HEK293 (cell line): ENCODE measurements around the gene GNAQ.

Source experiments
- CTCF ChIA-PET: fragments of 350-600 bp; formaldehyde crosslinking; extraction: SDS; loops from one replicate; lab custom pipeline; 2021; ENCODE audit warnings: antibody characterized with exemption; lab: Yijun Ruan, JAX
- POLR2A ChIA-PET: fragments of 300-600 bp; formaldehyde crosslinking; extraction: SDS; loops from one replicate; lab custom pipeline; 2020; ENCODE audit warnings: antibody characterized with exemption, inconsistent platforms; lab: Yijun Ruan, JAX
- H3K27ac ChIP-seq: fragments of 200-500 bp; sonication (Bioruptor generic); 2 replicates; pipeline ENCODE4 v1.5.1; 2014; ENCODE audit warnings: low read depth, low read length, control low read depth, inconsistent platforms; ENCODE audit errors: extremely low read depth
- H3K36me3 ChIP-seq, 2 experiments: fragments of 200-500 bp in 1 of 2; sonication (Bioruptor generic) in 1 of 2; 1 replicate in 1 of 2; 2 replicates in 1 of 2; pipeline ENCODE4 v1.5.1; 2014 to 2017; ENCODE audit warnings: inconsistent platforms in 2 of 2, low read length in 2 of 2; ENCODE audit not compliant: control insufficient read depth in 2 of 2, insufficient read depth in 1 of 2
- H3K4me1 ChIP-seq: fragments of 200-500 bp; sonication (Bioruptor generic); 2 replicates; pipeline ENCODE4 v1.5.1; 2014; ENCODE audit warnings: mild to moderate bottlenecking, low read length, inconsistent platforms; ENCODE audit not compliant: control insufficient read depth, insufficient read depth
- H3K4me3 ChIP-seq: 2 replicates; pipeline ENCODE4 v1.5.1; 2011; ENCODE audit warnings: low read depth, mild to moderate bottlenecking, control low read depth, low read length, moderate library complexity
- H3K9me3 ChIP-seq: fragments of 200-500 bp; sonication (Bioruptor generic); 2 replicates; pipeline ENCODE4 v1.5.1; 2014; ENCODE audit warnings: low read depth, low read length, inconsistent platforms; ENCODE audit not compliant: control insufficient read depth, insufficient read depth
- BCL11A ChIP-seq: fragments of 450-650 bp; formaldehyde crosslinking; IDR thresholded peaks from 2 replicates; pipeline ENCODE4 v1.5.1; 2016; ENCODE audit warnings: low read depth, missing biosample characterization, missing genetic modification characterization
- BCL11B ChIP-seq: fragments of 450-650 bp; formaldehyde crosslinking; IDR thresholded peaks from 2 replicates; pipeline ENCODE4 v1.5.1; 2016; ENCODE audit warnings: low read depth, missing biosample characterization, missing genetic modification characterization
- ELK4 ChIP-seq: IDR thresholded peaks from 2 replicates; pipeline ENCODE4 v1.6.1; 2011; ENCODE audit warnings: mild to moderate bottlenecking, low read depth, low read length, borderline replicate concordance
- HIC1 ChIP-seq: fragments of 450-650 bp; formaldehyde crosslinking; IDR thresholded peaks from 2 replicates; pipeline ENCODE4 v1.5.1; 2016; ENCODE audit warnings: missing biosample characterization, missing genetic modification characterization
- MEIS1 ChIP-seq: sonication (generic); formaldehyde crosslinking; IDR thresholded peaks from 2 replicates; pipeline ENCODE4 v1.8.1; 2022; ENCODE audit warnings: missing genetic modification reagents, mild to moderate bottlenecking, borderline replicate concordance
- RBAK ChIP-seq: fragments of 450-650 bp; formaldehyde crosslinking; IDR thresholded peaks from 2 replicates; pipeline ENCODE4 v1.5.1; 2016; ENCODE audit warnings: missing biosample characterization, missing genetic modification characterization
- TRIM28 ChIP-seq: IDR thresholded peaks from 2 replicates; pipeline ENCODE4 v1.6.1; 2011; ENCODE audit warnings: low read length, control low read depth, borderline replicate concordance
- ZBTB17 ChIP-seq: fragments of 450-650 bp; formaldehyde crosslinking; IDR thresholded peaks from 2 replicates; pipeline ENCODE4 v1.5.1; 2016; ENCODE audit warnings: missing biosample characterization, missing genetic modification characterization
- ZBTB6 ChIP-seq: fragments of 450-650 bp; formaldehyde crosslinking; IDR thresholded peaks from 2 replicates; pipeline ENCODE4 v1.5.1; 2017; ENCODE audit warnings: missing biosample characterization, missing genetic modification characterization
- ZBTB7A ChIP-seq: fragments of 450-650 bp; formaldehyde crosslinking; IDR thresholded peaks from 2 replicates; pipeline ENCODE4 v1.5.1; 2016; ENCODE audit warnings: low read depth, missing biosample characterization, missing genetic modification characterization
- ZNF140 ChIP-seq: fragments of 450-650 bp; formaldehyde crosslinking; IDR thresholded peaks from 2 replicates; pipeline ENCODE4 v1.5.1; 2016; ENCODE audit warnings: missing biosample characterization, missing genetic modification characterization
- ZNF174 ChIP-seq: fragments of 450-650 bp; formaldehyde crosslinking; IDR thresholded peaks from 2 replicates; pipeline ENCODE4 v1.5.0; 2017; ENCODE audit warnings: missing biosample characterization, mild to moderate bottlenecking, missing genetic modification characterization
- ZNF175 ChIP-seq: fragments of 450-650 bp; formaldehyde crosslinking; IDR thresholded peaks from 2 replicates; pipeline ENCODE4 v1.5.1; 2016; ENCODE audit warnings: missing biosample characterization, missing genetic modification characterization
- ZNF223 ChIP-seq: fragments of 450-650 bp; formaldehyde crosslinking; IDR thresholded peaks from 2 replicates; pipeline ENCODE4 v1.5.1; 2016; ENCODE audit warnings: missing biosample characterization, missing genetic modification characterization
- ZNF404 ChIP-seq: fragments of 450-650 bp; formaldehyde crosslinking; IDR thresholded peaks from 2 replicates; pipeline ENCODE4 v1.5.1; 2017; ENCODE audit warnings: missing biosample characterization, missing genetic modification characterization
- ZNF426 ChIP-seq: fragments of 450-650 bp; formaldehyde crosslinking; IDR thresholded peaks from 2 replicates; pipeline ENCODE4 v1.5.1; 2017; ENCODE audit warnings: missing biosample characterization, missing genetic modification characterization, mild to moderate bottlenecking, inconsistent platforms, moderate library complexity
- ZNF501 ChIP-seq: fragments of 450-650 bp; formaldehyde crosslinking; IDR thresholded peaks from 2 replicates; pipeline ENCODE4 v1.5.1; 2016; ENCODE audit warnings: missing biosample characterization, missing genetic modification characterization
- ZNF513 ChIP-seq: fragments of 450-650 bp; IDR thresholded peaks from 2 replicates; pipeline ENCODE4 v1.5.1; 2018; ENCODE audit warnings: missing biosample characterization, missing genetic modification characterization
- ZNF624 ChIP-seq: fragments of 450-650 bp; formaldehyde crosslinking; IDR thresholded peaks from 2 replicates; pipeline ENCODE4 v1.5.1; 2017; ENCODE audit warnings: missing biosample characterization, missing genetic modification characterization
- ZNF664 ChIP-seq: fragments of 450-650 bp; formaldehyde crosslinking; IDR thresholded peaks from 2 replicates; pipeline ENCODE4 v1.5.1; 2016; ENCODE audit warnings: missing biosample characterization, missing genetic modification characterization
- ZNF701 ChIP-seq: fragments of 450-650 bp; formaldehyde crosslinking; IDR thresholded peaks from 2 replicates; pipeline ENCODE4 v1.5.1; 2016; ENCODE audit warnings: missing biosample characterization, missing genetic modification characterization
- ZSCAN16 ChIP-seq: fragments of 450-650 bp; formaldehyde crosslinking; IDR thresholded peaks from 2 replicates; pipeline ENCODE4 v1.5.1; 2016; ENCODE audit warnings: missing biosample characterization, missing genetic modification characterization
- TF ChIP-seq, protein P1 (sequence below): fragments of 450-650 bp; formaldehyde crosslinking; IDR thresholded peaks from 2 replicates; pipeline ENCODE4 v1.5.1; 2016; ENCODE audit warnings: missing biosample characterization, missing genetic modification characterization

GNAQ gene

DNA sequence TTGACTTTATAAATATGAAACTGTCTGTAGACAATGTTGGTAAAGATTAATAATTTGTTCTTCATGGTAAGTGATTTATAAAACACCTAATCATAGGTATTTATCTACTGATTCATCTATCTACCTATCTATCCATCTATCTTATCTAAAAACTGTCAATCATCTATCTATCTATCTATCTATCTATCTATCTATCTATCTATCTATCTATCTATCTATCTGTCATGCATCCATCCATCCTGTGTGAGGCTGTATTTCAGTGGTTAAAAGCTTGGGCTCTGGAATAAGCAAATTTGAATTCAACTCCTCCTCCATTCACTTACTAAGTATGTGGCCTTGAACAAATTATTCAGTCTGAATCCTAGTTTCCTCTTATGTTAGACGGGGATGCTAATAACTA lies 221.6 kb downstream of the GNAQ start:
- Histone ChIP-seq H3K4me3 (no peak overlapping the region), H3K4me1 (peaks cover 11% of the 10 kb centered on the region), H3K27ac (no peak overlapping the region), H3K36me3 (peaks cover 0 to 4% of the 10 kb centered on the region in 2 experiments; a peak in 2 of 3 replicates), H3K9me3 (no peaks in the 10 kb centered on the region)
- CTCF ChIA-PET: interaction anchor here (0.6 to 1.0 kb wide), 2 partner anchors 8 to 356 kb away, joined by 3 to 4 read pairs; no protein-coding TSS in a partner anchor
- no peak for TF ChIP-seq ZNF174 (tag by site-specific recombination)
- TF ChIP-seq ZNF140 (tag by site-specific recombination): no peak
- POLR2A ChIA-PET: no interaction called here

DNA sequence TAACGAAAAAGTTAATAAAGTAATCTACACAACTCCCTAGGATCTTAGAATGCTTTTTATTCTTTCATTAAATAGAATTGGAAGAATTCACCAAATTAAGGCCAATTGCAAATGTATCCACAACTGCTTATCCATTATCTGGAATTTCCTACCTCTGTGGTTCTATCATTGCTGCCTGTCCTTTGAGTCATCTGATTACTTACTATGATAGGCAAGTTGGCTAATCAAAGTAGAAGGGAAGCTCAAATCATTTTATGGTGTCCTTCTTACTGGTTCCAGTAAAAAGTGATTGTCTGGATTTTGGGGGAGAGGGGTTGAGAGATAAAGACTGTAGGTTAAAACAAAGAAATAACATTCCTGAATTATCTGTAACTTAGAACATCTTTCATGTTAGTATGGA lies 222.1 kb downstream of the GNAQ start:
- POLR2A ChIA-PET: no interaction called here
- H3K4me1 ChIP-seq: peaks cover 11% of the 10 kb centered on the region
- no peak for TF ChIP-seq ZNF404 (tag by site-specific recombination)
- TF ChIP-seq, protein P1, sequence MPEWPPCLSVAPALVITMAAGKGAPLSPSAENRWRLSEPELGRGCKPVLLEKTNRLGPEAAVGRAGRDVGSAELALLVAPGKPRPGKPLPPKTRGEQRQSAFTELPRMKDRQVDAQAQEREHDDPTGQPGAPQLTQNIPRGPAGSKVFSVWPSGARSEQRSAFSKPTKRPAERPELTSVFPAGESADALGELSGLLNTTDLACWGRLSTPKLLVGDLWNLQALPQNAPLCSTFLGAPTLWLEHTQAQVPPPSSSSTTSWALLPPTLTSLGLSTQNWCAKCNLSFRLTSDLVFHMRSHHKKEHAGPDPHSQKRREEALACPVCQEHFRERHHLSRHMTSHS (tag by site-specific recombination): no peak
- TF ChIP-seq TRIM28: no peak
- TF ChIP-seq MEIS1 (CRISPR knock-in tag): no peak
- TF ChIP-seq ZBTB17: no peak
- TF ChIP-seq ZNF664: no peak
- TF ChIP-seq ZNF513: no peak
- no peak for TF ChIP-seq ZNF624 (tag by site-specific recombination)
- no peak for TF ChIP-seq ZNF701 (tag by site-specific recombination)
- no peak for TF ChIP-seq ZNF426 (tag by site-specific recombination)
- TF ChIP-seq BCL11B (tag by site-specific recombination): no peak
- no peak for TF ChIP-seq HIC1
- TF ChIP-seq ELK4: no peak
- no peak for TF ChIP-seq RBAK
- TF ChIP-seq ZNF175: no peak
- CTCF ChIA-PET: interaction anchor here (0.9 kb wide), 1 partner anchor 312 kb away, joined by 4 read pairs; no protein-coding TSS in a partner anchor
- H3K9me3 ChIP-seq: no peaks in the 10 kb centered on the region
- peaks cover 0 to 4% of the 10 kb centered on the region in 2 experiments; a peak in 2 of 3 replicates for H3K36me3 ChIP-seq
- H3K4me3 ChIP-seq: no peak overlapping the region
- H3K27ac ChIP-seq: no peak overlapping the region

- POLR2A ChIA-PET: no interaction called here
- H3K27ac ChIP-seq: no peak overlapping the region
- H3K9me3 ChIP-seq: no peaks in the 10 kb centered on the region
- peaks cover 0 to 4% of the 10 kb centered on the region in 2 experiments; a peak in 2 of 3 replicates for H3K36me3 ChIP-seq
- peaks cover 11% of the 10 kb centered on the region for H3K4me1 ChIP-seq
- CTCF ChIA-PET: interaction anchor here (0.9 kb wide), 1 partner anchor 313 kb away, joined by 4 read pairs; no protein-coding TSS in a partner anchor
- TF ChIP-seq ZBTB7A (tag by site-specific recombination) (no peak), ZBTB6 (tag by site-specific recombination) (no peak), ZSCAN16 (tag by site-specific recombination) (no peak), ZNF701 (tag by site-specific recombination) (no peak), ZNF501 (tag by site-specific recombination) (no peak), ZNF223 (no peak), BCL11A (tag by site-specific recombination) (no peak)
- TF ChIP-seq, all 188 proteins: peak for 0
- H3K4me3 ChIP-seq: no peak overlapping the region
These were observed 222.9 kb downstream of the GNAQ start for GRCh38 chr9:77808751-77809081.
